HEK293 (cell line): ENCODE measurements around the gene PARD3.
"Not testable (repeated sequence)": the region's sequence is repeated elsewhere in the genome, so short reads cannot be mapped to it uniquely, and the experiment has no call there.

Source experiments
- KLF16 ChIP-seq: fragments of 450-650 bp; formaldehyde crosslinking; IDR thresholded peaks from 2 replicates; pipeline ENCODE4 v1.5.1; 2017; ENCODE audit warnings: missing biosample characterization, missing genetic modification characterization
- YY1 ChIP-seq: fragments of 450-650 bp; formaldehyde crosslinking; IDR thresholded peaks from 2 replicates; pipeline ENCODE4 v1.5.1; 2018; ENCODE audit warnings: missing biosample characterization, missing genetic modification characterization
- ZNF394 ChIP-seq: fragments of 450-650 bp; formaldehyde crosslinking; IDR thresholded peaks from 2 replicates; pipeline ENCODE4 v1.5.1; 2016; ENCODE audit warnings: missing biosample characterization, missing genetic modification characterization, mild to moderate bottlenecking, moderate library complexity, borderline replicate concordance
- ZNF416 ChIP-seq: fragments of 450-650 bp; formaldehyde crosslinking; IDR thresholded peaks from 2 replicates; pipeline ENCODE4 v1.5.1; 2016; ENCODE audit warnings: missing biosample characterization, missing genetic modification characterization
- TF ChIP-seq, protein P1 (sequence below): fragments of 450-650 bp; formaldehyde crosslinking; IDR thresholded peaks from 2 replicates; pipeline ENCODE4 v1.5.1; 2016; ENCODE audit warnings: missing biosample characterization, missing genetic modification characterization
- TF ChIP-seq, protein P2 (sequence below): fragments of 450-650 bp; formaldehyde crosslinking; IDR thresholded peaks from 2 replicates; pipeline ENCODE4 v1.5.1; 2016; ENCODE audit warnings: missing biosample characterization, missing genetic modification characterization

DNA sequence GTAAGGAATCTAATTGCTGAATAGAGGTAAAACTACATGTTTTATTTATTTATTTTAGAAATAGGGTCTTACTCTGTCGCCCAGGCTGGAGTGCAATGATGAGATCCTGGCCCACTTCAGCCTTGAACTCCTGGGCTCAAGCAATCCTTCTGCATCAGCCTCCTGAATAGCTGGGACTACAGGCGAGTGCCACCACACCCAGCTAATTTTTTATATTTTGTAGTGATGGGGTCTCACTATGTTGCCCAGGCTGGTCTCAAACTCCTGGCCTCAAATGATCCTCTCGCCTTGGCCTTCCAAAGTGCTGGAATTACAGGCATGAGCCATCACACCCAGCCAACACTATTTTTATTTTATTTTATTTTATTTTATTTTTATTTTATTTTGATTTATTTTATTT, 170.3 kb downstream of the PARD3 start:
- TF ChIP-seq, protein P1, sequence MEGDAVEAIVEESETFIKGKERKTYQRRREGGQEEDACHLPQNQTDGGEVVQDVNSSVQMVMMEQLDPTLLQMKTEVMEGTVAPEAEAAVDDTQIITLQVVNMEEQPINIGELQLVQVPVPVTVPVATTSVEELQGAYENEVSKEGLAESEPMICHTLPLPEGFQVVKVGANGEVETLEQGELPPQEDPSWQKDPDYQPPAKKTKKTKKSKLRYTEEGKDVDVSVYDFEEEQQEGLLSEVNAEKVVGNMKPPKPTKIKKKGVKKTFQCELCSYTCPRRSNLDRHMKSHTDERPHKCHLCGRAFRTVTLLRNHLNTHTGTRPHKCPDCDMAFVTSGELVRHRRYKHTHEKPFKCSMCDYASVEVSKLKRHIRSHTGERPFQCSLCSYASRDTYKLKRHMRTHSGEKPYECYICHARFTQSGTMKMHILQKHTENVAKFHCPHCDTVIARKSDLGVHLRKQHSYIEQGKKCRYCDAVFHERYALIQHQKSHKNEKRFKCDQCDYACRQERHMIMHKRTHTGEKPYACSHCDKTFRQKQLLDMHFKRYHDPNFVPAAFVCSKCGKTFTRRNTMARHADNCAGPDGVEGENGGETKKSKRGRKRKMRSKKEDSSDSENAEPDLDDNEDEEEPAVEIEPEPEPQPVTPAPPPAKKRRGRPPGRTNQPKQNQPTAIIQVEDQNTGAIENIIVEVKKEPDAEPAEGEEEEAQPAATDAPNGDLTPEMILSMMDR (tag by site-specific recombination) = not testable (repeated sequence)
- not testable (repeated sequence) for TF ChIP-seq ZNF416; ZNF394 (tag by site-specific recombination); KLF16; YY1 (tag by site-specific recombination)
- TF ChIP-seq, protein P2, sequence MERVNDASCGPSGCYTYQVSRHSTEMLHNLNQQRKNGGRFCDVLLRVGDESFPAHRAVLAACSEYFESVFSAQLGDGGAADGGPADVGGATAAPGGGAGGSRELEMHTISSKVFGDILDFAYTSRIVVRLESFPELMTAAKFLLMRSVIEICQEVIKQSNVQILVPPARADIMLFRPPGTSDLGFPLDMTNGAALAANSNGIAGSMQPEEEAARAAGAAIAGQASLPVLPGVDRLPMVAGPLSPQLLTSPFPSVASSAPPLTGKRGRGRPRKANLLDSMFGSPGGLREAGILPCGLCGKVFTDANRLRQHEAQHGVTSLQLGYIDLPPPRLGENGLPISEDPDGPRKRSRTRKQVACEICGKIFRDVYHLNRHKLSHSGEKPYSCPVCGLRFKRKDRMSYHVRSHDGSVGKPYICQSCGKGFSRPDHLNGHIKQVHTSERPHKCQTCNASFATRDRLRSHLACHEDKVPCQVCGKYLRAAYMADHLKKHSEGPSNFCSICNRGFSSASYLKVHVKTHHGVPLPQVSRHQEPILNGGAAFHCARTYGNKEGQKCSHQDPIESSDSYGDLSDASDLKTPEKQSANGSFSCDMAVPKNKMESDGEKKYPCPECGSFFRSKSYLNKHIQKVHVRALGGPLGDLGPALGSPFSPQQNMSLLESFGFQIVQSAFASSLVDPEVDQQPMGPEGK (tag by site-specific recombination) = not testable (repeated sequence)
